ENCODE measurements around the gene MRPL1.

DNA sequence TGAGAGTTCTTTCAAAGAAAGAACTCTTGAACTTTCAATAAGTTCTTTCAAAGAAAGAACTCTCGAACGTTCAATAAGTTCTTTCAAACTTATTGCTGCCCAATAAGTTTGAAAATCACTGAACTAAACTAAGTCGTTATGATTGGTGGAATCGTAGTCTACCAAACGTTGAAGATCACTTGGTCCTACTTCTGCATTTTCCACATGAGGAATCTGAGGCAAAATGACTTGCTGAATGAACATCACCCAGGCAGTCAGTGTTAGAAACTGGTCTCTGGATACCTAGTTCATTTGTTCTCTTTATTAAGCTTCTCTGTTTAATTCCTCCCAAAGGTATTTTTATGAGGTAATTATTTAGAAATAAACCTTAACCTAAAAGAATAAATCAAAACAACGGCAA, 36.4 kb upstream of the MRPL1 start:
- TF ChIP-seq POLR2A (IDR thresholded peaks at IDR 0.05): no peak
- TF ChIP-seq, protein P1, sequence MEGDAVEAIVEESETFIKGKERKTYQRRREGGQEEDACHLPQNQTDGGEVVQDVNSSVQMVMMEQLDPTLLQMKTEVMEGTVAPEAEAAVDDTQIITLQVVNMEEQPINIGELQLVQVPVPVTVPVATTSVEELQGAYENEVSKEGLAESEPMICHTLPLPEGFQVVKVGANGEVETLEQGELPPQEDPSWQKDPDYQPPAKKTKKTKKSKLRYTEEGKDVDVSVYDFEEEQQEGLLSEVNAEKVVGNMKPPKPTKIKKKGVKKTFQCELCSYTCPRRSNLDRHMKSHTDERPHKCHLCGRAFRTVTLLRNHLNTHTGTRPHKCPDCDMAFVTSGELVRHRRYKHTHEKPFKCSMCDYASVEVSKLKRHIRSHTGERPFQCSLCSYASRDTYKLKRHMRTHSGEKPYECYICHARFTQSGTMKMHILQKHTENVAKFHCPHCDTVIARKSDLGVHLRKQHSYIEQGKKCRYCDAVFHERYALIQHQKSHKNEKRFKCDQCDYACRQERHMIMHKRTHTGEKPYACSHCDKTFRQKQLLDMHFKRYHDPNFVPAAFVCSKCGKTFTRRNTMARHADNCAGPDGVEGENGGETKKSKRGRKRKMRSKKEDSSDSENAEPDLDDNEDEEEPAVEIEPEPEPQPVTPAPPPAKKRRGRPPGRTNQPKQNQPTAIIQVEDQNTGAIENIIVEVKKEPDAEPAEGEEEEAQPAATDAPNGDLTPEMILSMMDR (IDR thresholded peaks at IDR 0.05): no peak

Data from lower leg skin (tissue), 3 donors.